Measurements from ENCODE around the gene HSD11B2.
"Not testable (repeated sequence)": the region's sequence is repeated elsewhere in the genome, so short reads cannot be mapped to it uniquely, and the experiment has no call there.

The HSD11B2 gene

GRCh38 chr16:67415421-67415820 lies 15.5 kb upstream of the HSD11B2 start:
- DNase-seq (ENCODE audit: low read depth), result not testable (repeated sequence)

- DNase-seq (ENCODE audit: low read depth), result peak; percentile 69
Observed at GRCh38 chr16:67415872-67416793, 14.8 kb upstream of the HSD11B2 start, which contains the start of gene ZDHHC1. Gene ZDHHC1, minus strand, starts transcription at chr16:67416477. Its CDS starts 8,702 bp downstream, at chr16:67407775.

- DNase-seq (ENCODE audit: low read depth), result no peak
Observed at GRCh38 chr16:67417333-67418061, 13.4 kb upstream of the HSD11B2 start.

GRCh38 chr16:67419502-67419901 lies 11.4 kb upstream of the HSD11B2 start:
- DNase-seq (ENCODE audit: low read depth), result peak; percentile 43

- no peak for DNase-seq (ENCODE audit: low read depth)
Observed at GRCh38 chr16:67419931-67420330, 11.0 kb upstream of the HSD11B2 start.

- DNase-seq (ENCODE audit: low read depth), result no peak
Observed at GRCh38 chr16:67421030-67421429, 9.9 kb upstream of the HSD11B2 start.

GRCh38 chr16:67423015-67423414 lies 7.9 kb upstream of the HSD11B2 start:
- no peak for DNase-seq (ENCODE audit: low read depth)

GRCh38 chr16:67423611-67424260 lies 7.2 kb upstream of the HSD11B2 start:
- DNase-seq (ENCODE audit: low read depth), result no peak

GRCh38 chr16:67424261-67424615 lies 6.7 kb upstream of the HSD11B2 start:
- no peak for DNase-seq (ENCODE audit: low read depth)

GRCh38 chr16:67425061-67425460 lies 5.9 kb upstream of the HSD11B2 start:
- peak; percentile 54 for DNase-seq (ENCODE audit: low read depth)

- DNase-seq (ENCODE audit: low read depth), result no peak
Observed at GRCh38 chr16:67425580-67425979, 5.3 kb upstream of the HSD11B2 start.

- no peak for DNase-seq (ENCODE audit: low read depth)
Observed at GRCh38 chr16:67426022-67426421, 4.9 kb upstream of the HSD11B2 start.

- DNase-seq (ENCODE audit: low read depth), result no peak
Observed at GRCh38 chr16:67426950-67427349, 4.0 kb upstream of the HSD11B2 start.

- peak; percentile 67 for DNase-seq (ENCODE audit: low read depth)
Observed at GRCh38 chr16:67428146-67428731, 2.7 kb upstream of the HSD11B2 start.

- DNase-seq (ENCODE audit: low read depth), result no peak
Observed at GRCh38 chr16:67429053-67429798, 1.7 kb upstream of the HSD11B2 start.

- DNase-seq (ENCODE audit: low read depth), result no peak
Observed at GRCh38 chr16:67429799-67430503, 970 bp upstream of the HSD11B2 start.

GRCh38 chr16:67430504-67430976 lies 381 bp upstream of the HSD11B2 start:
- no peak for DNase-seq (ENCODE audit: low read depth)

GRCh38 chr16:67431775-67432505 lies 1.0 kb downstream of the HSD11B2 start:
- no peak for DNase-seq (ENCODE audit: low read depth)

- DNase-seq (ENCODE audit: low read depth), result no peak
Observed at GRCh38 chr16:67432506-67432890, 1.6 kb downstream of the HSD11B2 start.

GRCh38 chr16:67433131-67433719 lies 2.3 kb downstream of the HSD11B2 start:
- DNase-seq (ENCODE audit: low read depth), result no peak

All from EH (cell line).